Activated naive CD4-positive, alpha-beta T cell treated with anti-CD3 and anti-CD28 coated beads, Interleukin-2, amount 50 U/mL, for 24 hours (primary cell): ENCODE data around the gene CCKAR.

Experiments used
- H3K27ac Mint-ChIP-seq: one replicate; pipeline ENCODE4 v1.8.0; 2021; ENCODE audit warnings: mild to moderate bottlenecking, mixed read lengths
- H3K27me3 Mint-ChIP-seq: one replicate; pipeline ENCODE4 v1.8.0; 2021; ENCODE audit warnings: mixed read lengths
- H3K36me3 Mint-ChIP-seq: one replicate; pipeline ENCODE4 v1.8.0; 2021; ENCODE audit warnings: mixed read lengths
- H3K4me1 Mint-ChIP-seq: one replicate; pipeline ENCODE4 v1.8.0; 2021; ENCODE audit warnings: mixed read lengths
- H3K4me3 Mint-ChIP-seq: one replicate; pipeline ENCODE4 v1.8.0; 2021; ENCODE audit warnings: mild to moderate bottlenecking, mixed read lengths
- H3K9me3 Mint-ChIP-seq: one replicate; pipeline ENCODE4 v1.8.0; 2021; ENCODE audit warnings: mixed read lengths

The CCKAR gene

GRCh38 chr4:26490111-26490959 lies at the start of gene CCKAR:
Gene CCKAR (minus strand): TSS chr4:26490484. CDS start chr4:26490267, 217 bp downstream.
- H3K27me3 Mint-ChIP-seq, result peaks cover 8% of the 10 kb centered on the region
- no peak within 1 kb of the TSS for H3K4me3 Mint-ChIP-seq
- H3K9me3 Mint-ChIP-seq, result no peaks in the 10 kb centered on the region
- H3K27ac Mint-ChIP-seq, result no peak within 1 kb of the TSS
- no peaks in the 10 kb centered on the region for H3K36me3 Mint-ChIP-seq
- H3K4me1 Mint-ChIP-seq, result no peaks in the 10 kb centered on the region

- peaks cover 3% of the 10 kb centered on the region for H3K27me3 Mint-ChIP-seq
- H3K36me3 Mint-ChIP-seq, result no peaks in the 10 kb centered on the region
- H3K9me3 Mint-ChIP-seq, result no peaks in the 10 kb centered on the region
- H3K4me3 Mint-ChIP-seq, result no peak overlapping the region
- H3K4me1 Mint-ChIP-seq, result no peaks in the 10 kb centered on the region
- H3K27ac Mint-ChIP-seq, result no peak overlapping the region
Observed at GRCh38 chr4:26533685-26534084, 43.4 kb upstream of the CCKAR start.

GRCh38 chr4:26531491-26532116 lies 41.3 kb upstream of the CCKAR start:
- Mint-ChIP-seq H3K9me3 (no peaks in the 10 kb centered on the region), H3K27me3 (no peaks in the 10 kb centered on the region), H3K27ac (no peak overlapping the region), H3K36me3 (no peaks in the 10 kb centered on the region), H3K4me1 (no peaks in the 10 kb centered on the region), H3K4me3 (no peak overlapping the region)

- H3K9me3 Mint-ChIP-seq, result no peaks in the 10 kb centered on the region
- H3K4me3 Mint-ChIP-seq, result no peak overlapping the region
- no peak overlapping the region for H3K27ac Mint-ChIP-seq
- no peaks in the 10 kb centered on the region for H3K27me3 Mint-ChIP-seq
- H3K4me1 Mint-ChIP-seq, result no peaks in the 10 kb centered on the region
- H3K36me3 Mint-ChIP-seq, result no peaks in the 10 kb centered on the region
Observed at GRCh38 chr4:26530099-26530498, 39.8 kb upstream of the CCKAR start.

- Mint-ChIP-seq H3K36me3 (no peaks in the 10 kb centered on the region), H3K4me3 (no peak overlapping the region), H3K4me1 (no peaks in the 10 kb centered on the region), H3K9me3 (no peaks in the 10 kb centered on the region), H3K27ac (no peak overlapping the region), H3K27me3 (no peaks in the 10 kb centered on the region)
Observed at GRCh38 chr4:26529479-26529878, 39.2 kb upstream of the CCKAR start.

GRCh38 chr4:26525771-26526150 lies 35.5 kb upstream of the CCKAR start:
- Mint-ChIP-seq H3K36me3 (no peaks in the 10 kb centered on the region), H3K4me3 (no peak overlapping the region), H3K27ac (no peak overlapping the region), H3K4me1 (no peaks in the 10 kb centered on the region), H3K27me3 (peaks cover 3% of the 10 kb centered on the region), H3K9me3 (no peaks in the 10 kb centered on the region)

GRCh38 chr4:26525136-26525770 lies 35.0 kb upstream of the CCKAR start:
- peaks cover 3% of the 10 kb centered on the region for H3K27me3 Mint-ChIP-seq
- no peak overlapping the region for H3K27ac Mint-ChIP-seq
- no peaks in the 10 kb centered on the region for H3K36me3 Mint-ChIP-seq

GRCh38 chr4:26524011-26524410 lies 33.7 kb upstream of the CCKAR start:
- Mint-ChIP-seq H3K36me3 (no peaks in the 10 kb centered on the region), H3K9me3 (no peaks in the 10 kb centered on the region), H3K4me1 (no peaks in the 10 kb centered on the region), H3K4me3 (no peak overlapping the region), H3K27ac (no peak overlapping the region), H3K27me3 (peaks cover 3% of the 10 kb centered on the region)

More at GRCh38 chr4:26525136-26525770, 35.0 kb upstream of the CCKAR start:
- Mint-ChIP-seq H3K4me1 (no peaks in the 10 kb centered on the region), H3K4me3 (no peak overlapping the region), H3K9me3 (no peaks in the 10 kb centered on the region)

- Mint-ChIP-seq H3K4me1 (no peaks in the 10 kb centered on the region), H3K27ac (no peak overlapping the region), H3K9me3 (no peaks in the 10 kb centered on the region), H3K36me3 (no peaks in the 10 kb centered on the region), H3K27me3 (peaks cover 3% of the 10 kb centered on the region), H3K4me3 (no peak overlapping the region)
Observed at GRCh38 chr4:26522478-26522877, 32.2 kb upstream of the CCKAR start.

GRCh38 chr4:26520728-26521450 lies 30.6 kb upstream of the CCKAR start:
- no peak overlapping the region for H3K27ac Mint-ChIP-seq
- no peaks in the 10 kb centered on the region for H3K9me3 Mint-ChIP-seq
- no peaks in the 10 kb centered on the region for H3K4me1 Mint-ChIP-seq
- H3K4me3 Mint-ChIP-seq, result no peak overlapping the region
- H3K36me3 Mint-ChIP-seq, result no peaks in the 10 kb centered on the region
- peaks cover 3% of the 10 kb centered on the region for H3K27me3 Mint-ChIP-seq

- H3K36me3 Mint-ChIP-seq, result no peaks in the 10 kb centered on the region
- no peak overlapping the region for H3K4me3 Mint-ChIP-seq
- peaks cover 3% of the 10 kb centered on the region for H3K27me3 Mint-ChIP-seq
- no peak overlapping the region for H3K27ac Mint-ChIP-seq
- H3K4me1 Mint-ChIP-seq, result no peaks in the 10 kb centered on the region
- H3K9me3 Mint-ChIP-seq, result no peaks in the 10 kb centered on the region
Observed at GRCh38 chr4:26515936-26516335, 25.7 kb upstream of the CCKAR start.

- no peaks in the 10 kb centered on the region for H3K36me3 Mint-ChIP-seq
- no peaks in the 10 kb centered on the region for H3K27me3 Mint-ChIP-seq
- H3K9me3 Mint-ChIP-seq, result no peaks in the 10 kb centered on the region
- no peaks in the 10 kb centered on the region for H3K4me1 Mint-ChIP-seq
- no peak overlapping the region for H3K4me3 Mint-ChIP-seq
- no peak overlapping the region for H3K27ac Mint-ChIP-seq
Observed at GRCh38 chr4:26510334-26510964, 20.2 kb upstream of the CCKAR start.

- no peaks in the 10 kb centered on the region for H3K27me3 Mint-ChIP-seq
- no peaks in the 10 kb centered on the region for H3K36me3 Mint-ChIP-seq
- no peak overlapping the region for H3K4me3 Mint-ChIP-seq
- H3K9me3 Mint-ChIP-seq, result no peaks in the 10 kb centered on the region
- no peak overlapping the region for H3K27ac Mint-ChIP-seq
- no peaks in the 10 kb centered on the region for H3K4me1 Mint-ChIP-seq
Observed at GRCh38 chr4:26509681-26510333, 19.5 kb upstream of the CCKAR start.

GRCh38 chr4:26507286-26507685 lies 17.0 kb upstream of the CCKAR start:
- no peaks in the 10 kb centered on the region for H3K4me1 Mint-ChIP-seq
- H3K27ac Mint-ChIP-seq, result no peak overlapping the region
- H3K27me3 Mint-ChIP-seq, result no peaks in the 10 kb centered on the region
- H3K4me3 Mint-ChIP-seq, result no peak overlapping the region
- H3K36me3 Mint-ChIP-seq, result no peaks in the 10 kb centered on the region
- H3K9me3 Mint-ChIP-seq, result no peaks in the 10 kb centered on the region

GRCh38 chr4:26503844-26504243 lies 13.6 kb upstream of the CCKAR start:
- Mint-ChIP-seq H3K4me3 (no peak overlapping the region), H3K9me3 (no peaks in the 10 kb centered on the region), H3K27ac (no peak overlapping the region), H3K4me1 (no peaks in the 10 kb centered on the region), H3K36me3 (no peaks in the 10 kb centered on the region), H3K27me3 (peaks cover 3% of the 10 kb centered on the region)
